HG02870 (cell line): ENCODE results near the gene DENND1A.
"Not testable (repeated sequence)": the region's sequence is repeated elsewhere in the genome, so short reads cannot be mapped to it uniquely, and the experiment has no call there.

ENCODE experiments used
- ATAC-seq: cut with Tn5 transposase; IDR thresholded peaks from one replicate; pipeline ENCODE4 v1.9.1; 2021; ENCODE audit warnings: mild to moderate bottlenecking, moderate library complexity; ENCODE audit not compliant: unreplicated experiment

Gene DENND1A

GRCh38 chr9:123335193-123335985 lies 594.5 kb downstream of the DENND1A start:
- no peak for ATAC-seq

- ATAC-seq: no peak
Measured at GRCh38 chr9:123334639-123335038, 595.3 kb downstream of the DENND1A start.

DNA sequence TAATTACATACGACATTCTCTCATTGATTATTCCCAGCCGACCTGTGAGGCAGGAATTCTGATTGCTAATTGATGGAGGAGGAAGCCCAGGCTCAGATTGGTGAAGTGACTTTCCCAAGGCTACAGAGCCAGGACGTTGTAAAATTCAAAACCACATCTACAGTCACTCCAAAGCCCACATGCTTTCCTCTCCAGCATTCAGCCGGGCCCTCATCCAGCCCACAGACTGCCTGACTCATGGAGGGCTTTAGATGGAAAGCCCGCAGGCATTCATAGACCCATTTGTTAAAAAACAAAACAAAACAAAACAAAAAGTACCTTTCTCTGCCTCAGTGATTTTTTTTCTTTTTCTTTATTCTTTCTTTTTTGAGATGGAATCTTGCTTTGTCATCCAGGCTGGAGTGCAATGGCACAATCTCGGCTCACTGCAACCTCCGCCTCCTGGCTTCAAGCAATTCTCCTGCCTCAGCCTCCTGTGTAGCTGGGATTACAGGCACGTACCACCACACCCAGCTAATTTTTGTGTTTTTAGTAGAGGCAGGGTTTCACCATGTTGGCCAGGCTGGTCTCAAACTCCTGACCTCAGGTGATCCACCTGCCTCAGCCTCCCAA lies 596.8 kb downstream of the DENND1A start:
- not testable (repeated sequence) for ATAC-seq

GRCh38 chr9:123331346-123332060 lies 598.4 kb downstream of the DENND1A start:
- ATAC-seq: no peak
